Transverse colon (tissue), 4 donors: ENCODE data around the gene MPPED2.

Experiments used
- CTCF ChIP-seq, 5 experiments: fragments of 200-600 bp in 3 of 5; fragments of 450-650 bp in 2 of 5; sonication (generic) in 3 of 5; IDR thresholded peaks; 1 replicate in 2 of 5; 2 replicates in 3 of 5; pipeline ENCODE4 v1.5.1; 2016 to 2017; ENCODE audit warnings: antibody characterized with exemption in 5 of 5, inconsistent platforms in 3 of 5, mild to moderate bottlenecking in 2 of 5, moderate library complexity in 1 of 5
- POLR2AphosphoS5 ChIP-seq, 3 donors: sonication (generic); formaldehyde crosslinking; IDR thresholded peaks; one replicate each; pipeline ENCODE4 v1.6.1; 2016; ENCODE audit warnings: antibody characterized with exemption in 3 of 3

- TF ChIP-seq POLR2AphosphoS5 (IDR thresholded peaks at IDR 0.05) (no peak), CTCF (IDR thresholded peaks at IDR 0.05) (no peak)
Observed at GRCh38 chr11:30360741-30361140, 225.4 kb downstream of the MPPED2 start.
